Measurements from ENCODE around the gene CELF2.
"Not testable (repeated sequence)": the region's sequence is repeated elsewhere in the genome, so short reads cannot be mapped to it uniquely, and the experiment has no call there.

The CELF2 gene

DNA sequence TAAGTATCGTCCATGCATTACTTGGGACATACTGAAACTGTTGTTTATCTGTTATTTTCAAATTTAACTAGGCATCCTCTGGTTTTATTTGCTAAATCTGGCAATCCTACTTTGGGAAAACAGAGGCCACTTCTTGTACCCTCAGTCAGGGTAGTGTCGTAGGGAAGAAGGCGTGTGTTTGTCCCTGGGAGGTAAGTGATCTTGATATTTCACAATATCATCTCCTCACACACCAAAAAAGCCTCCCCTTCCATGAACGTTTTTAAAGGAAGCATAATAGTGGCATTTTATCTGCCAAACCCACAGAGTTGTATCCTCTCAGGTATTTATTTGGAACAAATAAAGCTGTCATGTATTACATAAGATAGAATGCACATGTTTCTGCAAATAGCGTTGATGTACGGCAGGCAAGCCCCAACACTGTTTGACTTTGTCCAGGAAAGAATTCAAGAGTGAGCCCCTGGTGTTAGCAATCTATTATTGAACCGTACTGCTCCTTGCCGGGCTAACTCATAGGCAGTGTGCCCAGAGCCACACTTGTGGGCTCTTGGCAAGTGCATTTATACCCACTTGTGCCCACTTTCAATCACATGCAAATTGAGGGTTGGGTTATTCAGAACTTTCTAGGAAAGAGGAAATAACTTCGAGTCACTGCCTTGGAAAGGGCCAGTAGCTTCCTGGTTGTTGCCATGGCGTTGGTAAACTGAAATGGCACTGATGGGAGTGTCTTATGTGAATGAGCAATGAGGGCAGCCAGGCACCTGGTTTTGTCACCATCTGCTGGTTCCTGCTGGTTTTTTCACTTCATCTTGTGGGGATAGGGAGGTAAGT, 327.8 kb downstream of the CELF2 start:
- peak in 1 of 2 donors; percentile 11 for DNase-seq (ENCODE audit: low read depth in 2 of 2)

DNA sequence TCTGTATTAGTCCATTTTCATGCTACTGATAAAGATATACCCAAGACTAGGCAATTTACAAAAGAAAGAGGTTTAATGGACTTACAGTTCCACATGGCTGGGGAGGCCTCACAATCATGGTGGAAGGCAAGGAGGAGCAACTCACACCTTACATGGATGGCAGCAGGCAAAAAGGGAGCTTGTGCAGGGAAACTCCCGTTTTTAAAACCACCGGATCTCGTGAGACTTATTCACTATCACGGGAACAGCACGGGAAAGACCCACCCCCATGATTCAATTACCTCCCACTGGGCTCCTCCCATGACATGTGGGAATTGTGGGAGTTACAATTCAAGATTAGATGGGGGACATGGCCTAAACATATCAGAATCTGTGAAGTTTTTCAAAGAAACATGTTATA, 329.9 kb downstream of the CELF2 start:
- DNase-seq (ENCODE audit: low read depth in 2 of 2): not testable (repeated sequence)

DNA sequence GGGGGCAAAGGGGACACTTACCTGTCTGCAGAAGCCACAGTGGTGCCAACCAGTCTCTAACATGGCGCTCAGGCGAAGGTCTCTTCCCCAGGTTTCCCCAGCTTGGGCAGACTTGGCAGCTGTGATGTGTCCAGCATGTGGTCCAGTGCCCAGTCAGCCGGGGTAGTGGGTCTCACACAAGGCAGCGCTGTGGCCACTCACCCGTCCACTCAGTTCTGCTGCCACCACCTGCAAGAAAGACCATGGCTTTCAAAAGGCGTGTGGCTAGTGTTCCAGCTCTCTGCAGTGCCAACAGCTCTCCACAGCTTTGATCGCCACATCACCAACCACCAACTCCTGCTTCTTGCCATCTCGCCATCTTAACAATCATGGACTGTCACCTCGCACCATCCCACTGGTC, 334.1 kb downstream of the CELF2 start:
- no peak for DNase-seq (ENCODE audit: low read depth in 2 of 2)

DNA sequence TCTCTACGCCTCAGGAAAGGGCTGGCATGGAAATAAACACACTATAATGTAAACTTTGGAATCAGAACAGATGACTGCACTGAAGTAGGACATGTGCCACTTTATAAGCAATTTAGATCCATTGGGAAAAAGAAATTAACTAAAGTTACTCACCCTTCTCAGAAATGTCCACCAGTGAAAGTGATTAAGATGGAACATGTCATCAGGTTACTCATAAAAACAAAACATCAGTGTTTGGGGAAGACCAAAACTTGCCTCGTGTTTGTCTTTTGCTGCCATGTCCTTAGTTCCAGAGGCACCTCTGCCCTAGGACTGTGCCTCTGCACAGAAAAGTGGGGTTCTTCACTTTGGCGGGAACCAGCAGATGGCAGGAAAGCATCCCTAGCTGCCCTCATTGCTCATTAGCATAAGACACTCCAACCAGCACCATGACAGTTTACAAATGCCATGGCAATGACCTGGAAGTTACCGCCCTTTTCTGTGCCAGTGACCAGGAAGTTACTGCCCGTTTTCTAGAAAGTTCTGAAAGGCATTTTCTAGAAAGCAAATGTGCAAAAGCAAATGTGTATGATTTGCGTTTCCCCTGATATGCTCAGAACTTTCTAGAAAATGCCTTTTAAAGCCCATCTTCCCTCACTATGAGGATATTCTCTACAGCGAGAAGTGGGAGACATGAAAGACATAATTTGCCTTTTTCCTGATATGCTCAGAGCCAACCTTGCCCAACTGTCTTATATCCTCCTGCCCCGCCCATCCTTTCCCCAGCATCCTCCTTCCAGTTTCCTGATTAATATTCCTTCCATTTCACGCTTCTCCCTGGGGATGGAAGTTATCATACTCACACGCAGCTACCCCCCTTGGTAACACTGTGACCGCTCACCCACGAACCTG, 335.6 kb downstream of the CELF2 start:
- DNase-seq (ENCODE audit: low read depth in 2 of 2): no peak

DNA sequence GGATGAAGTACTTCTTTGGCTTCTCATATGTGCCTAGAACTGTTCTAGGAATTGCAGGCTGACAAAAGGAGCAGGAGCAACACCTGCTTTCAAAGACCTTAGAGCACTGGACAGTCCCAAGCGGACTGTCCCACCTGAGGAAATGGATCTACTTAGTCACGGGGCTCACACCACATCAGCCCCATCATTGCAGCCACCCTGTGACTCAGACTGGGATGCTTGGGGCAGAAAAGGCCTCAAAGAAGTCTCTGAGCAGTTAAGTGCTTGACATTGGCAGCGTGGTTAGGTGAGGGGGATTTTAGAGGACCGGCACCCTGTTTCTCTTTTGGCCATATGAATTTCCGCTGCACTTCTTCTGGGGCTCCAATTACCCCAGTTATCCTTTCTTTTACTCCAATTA, 337.2 kb downstream of the CELF2 start:
- DNase-seq (ENCODE audit: low read depth in 2 of 2): no peak

DNA sequence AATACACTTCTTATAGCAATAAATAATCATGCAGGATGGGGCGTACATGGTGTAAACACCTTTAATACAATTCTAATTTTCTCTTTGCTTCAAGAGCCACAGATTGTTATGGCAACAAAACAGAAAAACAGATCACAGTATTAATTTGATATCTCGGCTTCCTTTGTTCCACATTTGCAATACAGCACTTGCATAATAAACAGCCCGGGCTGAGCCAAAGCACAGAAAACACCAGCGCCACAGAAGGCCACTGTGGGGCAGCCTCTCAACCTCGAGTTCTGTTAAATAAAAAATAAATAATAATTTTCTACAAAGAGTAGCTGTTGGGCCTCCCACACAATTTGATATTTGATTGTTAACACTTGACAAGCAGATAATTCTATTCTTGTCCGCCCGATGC, 337.9 kb downstream of the CELF2 start:
- no peak for DNase-seq (ENCODE audit: low read depth in 2 of 2)

DNA sequence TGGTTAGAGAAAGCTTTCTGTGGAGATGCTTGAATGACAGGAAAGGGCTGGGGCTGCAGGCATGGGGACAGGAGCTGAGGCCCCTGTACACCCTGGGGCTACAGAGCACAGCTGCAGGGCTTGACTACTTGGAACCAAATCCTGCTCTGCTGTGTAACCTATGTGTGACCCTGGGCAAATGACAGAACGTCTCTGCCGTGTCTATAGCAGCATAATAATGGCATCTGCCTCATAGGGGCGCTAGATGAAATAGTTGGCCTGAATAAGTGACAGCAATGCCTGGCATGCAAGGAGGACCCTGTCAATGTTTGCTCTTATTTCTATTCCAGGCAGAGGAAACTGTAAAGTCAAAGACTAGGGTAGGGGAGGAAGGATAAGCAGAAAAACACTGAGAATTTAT, 339.8 kb downstream of the CELF2 start:
- DNase-seq (ENCODE audit: low read depth in 2 of 2): no peak

DNA sequence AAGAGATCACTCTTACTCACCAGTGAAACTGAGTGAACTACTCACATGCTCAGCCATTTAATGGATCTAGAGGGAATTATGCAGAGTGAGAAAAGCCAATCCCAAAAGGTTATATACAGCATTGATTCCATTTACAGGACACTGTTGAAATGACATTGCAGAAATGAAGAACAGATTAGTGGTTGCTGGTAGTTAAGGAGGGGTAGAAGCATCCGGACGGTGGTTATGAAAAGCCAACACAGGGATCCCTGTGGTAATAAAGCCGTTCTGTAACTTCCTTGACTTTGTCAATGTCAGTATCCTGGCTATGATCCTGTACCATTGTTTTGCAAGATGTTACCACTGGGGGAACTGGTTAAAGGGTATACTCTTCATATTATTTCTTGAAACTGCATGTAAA, 340.3 kb downstream of the CELF2 start:
- DNase-seq (ENCODE audit: low read depth in 2 of 2): no peak

DNA sequence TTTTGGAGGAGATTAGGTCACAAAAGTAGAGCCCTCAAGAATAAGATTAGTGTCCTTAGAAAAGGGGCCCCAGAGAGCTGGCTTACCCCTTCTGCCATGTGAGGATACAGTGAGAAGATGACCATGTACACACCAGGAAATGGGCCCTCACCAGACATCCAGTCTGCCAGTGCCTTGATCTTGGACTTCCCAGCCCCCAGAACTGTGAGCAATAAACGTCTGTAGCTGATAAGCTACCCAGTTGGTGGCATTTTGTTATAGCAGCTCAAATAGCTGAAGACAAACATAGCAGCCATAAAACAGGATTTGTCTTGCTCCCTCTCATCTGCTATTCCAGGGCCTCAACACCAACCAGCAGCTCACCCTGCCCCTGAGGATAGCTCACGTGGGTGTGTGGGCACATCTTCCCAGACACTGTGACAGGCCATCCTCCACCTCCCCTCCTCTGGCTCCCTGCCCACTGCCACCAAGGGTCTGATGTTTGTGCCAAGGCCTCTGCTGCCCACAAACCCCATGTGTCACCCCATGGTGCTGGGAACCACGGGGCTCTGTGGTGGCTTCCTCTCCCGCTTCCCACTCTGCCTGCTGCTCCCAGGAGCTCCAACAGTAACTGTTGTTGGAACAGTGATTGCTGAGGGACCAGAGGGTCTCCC, 341.4 kb downstream of the CELF2 start:
- DNase-seq (ENCODE audit: low read depth in 2 of 2): no peak

DNA sequence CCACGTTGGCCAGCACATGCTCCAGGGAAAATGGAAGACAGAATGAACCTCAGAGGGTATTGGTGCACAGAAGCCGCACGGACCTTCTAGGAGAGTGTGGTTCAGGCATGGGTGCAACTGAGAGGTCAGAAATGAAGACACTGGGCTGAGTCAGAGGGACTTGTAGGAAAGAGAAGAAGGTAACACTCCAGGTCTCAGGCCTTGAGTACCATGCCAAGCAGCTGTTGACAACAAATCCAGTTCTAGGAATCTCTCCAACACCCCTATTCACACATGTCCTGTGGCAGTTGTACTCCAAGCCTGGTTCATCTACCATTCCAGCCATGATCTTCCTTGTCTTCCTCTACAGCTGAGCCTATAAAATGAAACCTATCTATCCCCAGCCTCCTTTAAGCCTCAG, 342.2 kb downstream of the CELF2 start:
- DNase-seq (ENCODE audit: low read depth in 2 of 2): no peak

DNA sequence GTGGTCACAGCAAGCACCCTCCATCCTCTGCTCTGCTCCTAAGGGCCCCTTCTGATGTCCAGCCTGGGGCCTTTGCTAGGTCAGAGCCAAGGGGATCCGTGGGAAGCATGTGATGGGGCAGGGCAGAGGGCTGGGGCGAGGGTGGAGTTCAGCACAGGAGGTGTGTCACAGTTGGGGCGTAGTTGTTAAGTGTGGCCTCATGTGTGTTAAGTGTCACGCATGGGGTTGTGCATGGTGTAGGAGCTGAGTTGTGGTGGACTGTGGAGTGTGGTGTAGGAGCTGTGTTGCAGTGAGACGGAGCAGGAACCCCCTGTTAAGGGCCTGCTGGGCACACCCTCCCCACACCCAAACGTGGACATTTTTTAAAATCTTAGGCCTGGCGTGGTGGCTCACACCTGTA, 345.8 kb downstream of the CELF2 start:
- no peak for DNase-seq (ENCODE audit: low read depth in 2 of 2)

DNA sequence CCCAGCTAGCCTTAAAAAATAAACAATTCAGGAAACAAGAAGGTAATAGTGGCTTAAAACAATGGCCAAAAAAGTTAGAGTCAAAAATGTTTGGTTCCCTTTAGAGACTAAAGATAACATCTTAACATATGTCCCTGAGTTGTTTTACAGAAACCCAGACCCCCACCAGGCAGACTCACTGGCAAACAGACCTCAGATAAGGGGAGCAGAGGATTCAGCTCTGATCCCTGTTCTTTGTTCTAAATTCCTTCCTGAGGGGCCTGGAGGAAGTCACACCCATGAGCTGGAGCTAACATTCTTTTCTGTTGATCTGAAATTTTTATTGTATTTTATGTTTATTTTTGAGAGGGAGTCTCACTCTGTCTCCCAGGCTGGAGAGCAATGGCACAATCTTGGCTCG, 346.6 kb downstream of the CELF2 start:
- DNase-seq (ENCODE audit: low read depth in 2 of 2): no peak

DNA sequence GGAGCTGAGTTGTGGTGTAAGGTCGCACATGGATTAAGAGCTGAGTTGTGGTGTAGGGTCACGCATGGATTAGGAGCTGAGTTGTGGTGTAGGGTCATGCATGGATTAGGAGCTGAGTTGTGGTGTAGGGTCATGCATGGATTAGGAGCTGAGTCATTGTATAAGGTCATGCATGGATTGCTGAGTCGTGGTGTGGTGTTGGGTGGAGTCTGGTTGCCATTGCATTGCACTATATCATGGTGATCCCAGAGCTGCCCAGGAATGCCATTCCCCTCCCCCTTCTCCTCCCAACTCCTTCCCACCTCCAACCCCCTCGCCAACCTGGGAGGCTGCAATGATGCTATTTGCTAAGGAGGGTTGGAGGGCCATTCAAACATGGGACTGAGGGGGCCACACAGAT, 349.2 kb downstream of the CELF2 start:
- DNase-seq (ENCODE audit: low read depth in 2 of 2): not testable (repeated sequence)

DNA sequence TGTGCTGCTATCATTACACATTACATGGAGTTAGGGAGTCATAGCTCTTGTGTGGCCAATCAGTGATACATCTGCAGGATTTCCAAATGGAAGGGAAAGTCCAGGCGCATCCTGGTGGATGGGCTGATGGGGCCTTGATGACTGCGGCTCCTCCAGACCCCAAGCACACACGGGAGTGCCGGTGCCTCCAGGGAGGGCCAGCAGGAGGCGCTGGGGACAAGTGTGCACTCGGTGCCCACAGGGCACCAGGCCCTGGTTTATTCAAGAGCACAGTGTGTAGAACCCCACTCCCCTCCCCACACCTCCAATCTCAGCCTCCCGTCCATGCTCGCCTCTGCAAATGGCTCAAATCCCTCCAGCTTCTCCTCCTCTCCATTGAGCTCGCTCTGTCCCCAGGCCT, 349.8 kb downstream of the CELF2 start:
- DNase-seq (ENCODE audit: low read depth in 2 of 2): no peak

DNA sequence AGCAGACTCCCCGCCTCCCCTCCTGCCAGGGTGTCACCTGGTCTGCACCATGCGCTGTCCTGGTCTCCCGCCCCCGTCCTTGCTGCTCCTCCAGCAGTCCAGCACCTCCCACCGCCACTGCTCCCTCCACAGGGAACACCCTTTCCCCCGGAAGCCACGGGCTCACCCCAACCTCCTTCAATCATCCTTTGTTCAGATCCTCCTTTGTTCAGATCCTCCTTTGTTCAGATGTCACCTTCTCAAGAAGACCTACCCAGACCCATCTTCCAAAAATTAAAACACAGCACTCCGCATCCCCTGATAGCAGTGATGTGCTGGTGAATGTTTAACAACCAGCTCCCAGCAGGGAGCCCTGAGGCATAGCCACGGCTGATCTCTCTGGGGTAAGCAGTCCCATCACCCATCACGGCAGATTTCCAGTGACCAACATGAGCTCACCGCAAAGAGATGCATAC, 356.1 kb downstream of the CELF2 start:
- DNase-seq (ENCODE audit: low read depth in 2 of 2): no peak

DNA sequence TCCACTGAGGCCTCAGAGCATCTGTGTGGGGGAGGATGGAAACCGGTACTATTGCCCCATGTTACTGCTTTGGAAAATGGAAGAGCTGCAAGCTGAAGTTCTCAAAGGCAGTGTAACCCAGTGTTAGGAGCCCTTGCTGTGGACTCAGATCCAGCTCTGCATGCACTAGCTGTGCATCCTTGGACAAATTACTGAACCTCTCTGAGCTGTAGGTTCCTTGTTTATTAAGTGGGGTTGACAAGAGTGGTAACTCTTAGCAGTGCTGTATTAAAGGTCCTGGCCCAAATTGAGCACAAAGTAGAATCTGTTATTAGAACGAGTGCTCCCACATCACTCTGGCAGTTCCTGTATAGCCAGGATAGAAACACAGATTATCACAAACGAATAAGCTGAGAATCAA, 359.6 kb downstream of the CELF2 start:
- DNase-seq (ENCODE audit: low read depth in 2 of 2): no peak

DNA sequence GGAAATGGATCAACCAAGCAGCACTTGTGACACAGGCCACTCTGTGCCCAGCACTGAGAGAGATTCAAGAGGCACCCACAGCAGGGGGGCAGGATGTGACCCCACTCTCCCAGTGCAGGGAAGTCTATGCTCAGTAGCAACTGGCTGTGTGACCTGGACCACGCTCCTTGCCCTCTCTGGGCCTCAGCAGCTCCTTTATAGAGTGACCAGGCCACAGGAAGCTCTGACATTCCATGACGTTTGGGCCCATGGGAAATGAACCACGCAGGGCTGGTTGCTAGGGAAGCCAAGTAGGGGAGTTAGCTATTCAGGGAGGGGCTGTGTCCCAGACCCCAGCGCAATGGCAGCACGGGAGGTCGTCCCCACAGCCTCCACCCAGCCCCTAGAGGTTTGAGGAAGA, 361.2 kb downstream of the CELF2 start:
- DNase-seq (ENCODE audit: low read depth in 2 of 2): no peak

DNA sequence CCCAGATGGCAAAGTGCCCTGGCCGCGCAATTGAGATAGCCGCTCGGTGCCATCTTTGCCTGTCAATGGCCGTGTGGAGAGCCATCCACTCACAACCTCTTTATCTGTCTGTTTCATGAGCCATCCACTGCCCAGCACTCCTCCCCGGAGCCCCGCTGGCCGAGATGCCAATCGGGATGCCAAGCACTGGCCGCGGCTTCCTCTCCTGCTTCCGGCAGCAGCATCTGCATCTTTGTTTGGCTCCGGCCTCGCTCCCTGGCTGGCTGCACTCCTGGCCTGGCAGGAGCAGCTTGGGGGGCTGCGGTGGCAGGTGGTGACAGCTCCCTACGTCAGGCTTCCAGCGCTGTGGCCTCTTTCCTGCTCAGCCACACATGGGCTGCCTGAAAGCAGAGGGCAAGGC, 362.1 kb downstream of the CELF2 start:
- DNase-seq (ENCODE audit: low read depth in 2 of 2): no peak

DNA sequence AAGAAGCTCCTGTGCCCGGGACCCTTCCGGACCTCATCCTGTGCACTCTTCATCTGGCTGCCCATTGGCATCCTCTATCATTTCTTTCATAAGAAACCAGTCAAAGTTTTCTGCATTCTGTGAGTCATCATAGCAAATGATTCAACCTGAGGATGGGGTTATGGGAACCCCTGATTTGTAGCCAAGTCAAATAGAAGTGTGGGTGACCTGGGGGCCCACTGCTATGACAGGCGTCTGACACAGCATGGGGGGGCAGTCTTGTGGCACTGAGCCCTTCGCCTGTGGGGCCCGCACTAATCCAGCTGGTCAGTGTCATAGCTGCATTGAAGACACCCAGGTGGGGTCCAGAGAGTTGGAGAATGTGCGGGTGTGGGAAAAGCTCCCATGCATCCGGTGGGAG, 363.4 kb downstream of the CELF2 start:
- DNase-seq (ENCODE audit: low read depth in 2 of 2): peak in 1 of 2 donors; percentile 42

DNA sequence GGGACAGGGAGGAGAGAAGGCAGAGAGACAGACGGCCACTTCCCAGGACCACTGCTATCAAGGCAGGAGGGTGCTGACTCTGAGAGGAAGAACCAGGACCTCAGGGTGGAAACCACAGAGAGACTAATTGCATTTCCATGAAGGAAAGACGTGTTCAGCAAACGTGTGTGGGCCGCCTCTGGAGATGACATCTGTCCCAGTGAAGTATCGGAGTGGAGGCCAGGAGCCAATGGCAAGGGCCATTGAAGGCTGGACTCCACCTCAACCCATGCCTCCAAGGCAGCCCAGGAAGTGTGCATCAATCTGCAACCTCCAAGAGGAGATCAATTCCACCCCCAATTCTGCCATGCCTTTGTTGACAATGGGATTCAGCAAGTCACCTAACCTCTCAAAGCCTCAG, 363.8 kb downstream of the CELF2 start:
- DNase-seq (ENCODE audit: low read depth in 2 of 2): no peak

DNA sequence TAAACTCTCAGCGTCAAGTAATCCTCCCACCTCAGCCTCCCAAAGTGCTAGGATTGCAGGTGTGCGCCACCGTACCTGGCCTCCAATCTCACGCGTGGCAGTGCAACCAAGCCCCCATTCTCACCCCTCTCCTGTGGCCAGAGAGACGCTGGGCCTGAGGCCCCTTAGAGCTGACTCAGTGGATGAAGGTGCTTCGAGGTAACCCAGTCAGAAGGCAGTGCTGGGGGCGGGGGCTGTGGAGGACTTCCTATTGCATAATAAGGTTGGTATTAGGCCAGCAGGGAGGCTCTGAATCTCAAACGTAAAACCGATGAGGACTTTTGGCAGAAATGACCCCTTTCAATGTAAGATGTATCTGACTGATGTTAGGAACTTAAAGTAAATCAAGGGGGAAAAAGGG, 364.5 kb downstream of the CELF2 start:
- no peak for DNase-seq (ENCODE audit: low read depth in 2 of 2)

DNA sequence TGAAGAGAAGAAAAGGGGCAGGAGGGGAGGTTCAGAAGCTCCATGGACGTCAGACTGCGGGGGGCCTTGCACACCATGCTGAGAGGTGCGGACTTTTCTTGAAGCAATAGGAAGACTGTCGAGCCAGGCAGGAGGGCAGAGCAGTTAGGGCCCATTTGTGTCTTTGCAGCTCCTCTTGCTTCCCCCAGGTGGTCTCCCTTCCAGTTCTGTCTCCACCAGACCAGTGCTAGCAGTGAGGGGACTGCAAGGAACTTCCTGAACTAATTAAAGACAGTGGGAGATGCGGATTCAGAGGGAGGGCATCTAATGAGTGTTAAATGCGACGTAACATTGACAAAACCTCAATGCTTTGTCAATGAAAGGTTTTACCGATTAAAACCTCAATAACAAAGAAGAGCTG, 368.4 kb downstream of the CELF2 start:
- DNase-seq (ENCODE audit: low read depth in 2 of 2): no peak
